ENCODE data around the gene SSX2IP.

DNA sequence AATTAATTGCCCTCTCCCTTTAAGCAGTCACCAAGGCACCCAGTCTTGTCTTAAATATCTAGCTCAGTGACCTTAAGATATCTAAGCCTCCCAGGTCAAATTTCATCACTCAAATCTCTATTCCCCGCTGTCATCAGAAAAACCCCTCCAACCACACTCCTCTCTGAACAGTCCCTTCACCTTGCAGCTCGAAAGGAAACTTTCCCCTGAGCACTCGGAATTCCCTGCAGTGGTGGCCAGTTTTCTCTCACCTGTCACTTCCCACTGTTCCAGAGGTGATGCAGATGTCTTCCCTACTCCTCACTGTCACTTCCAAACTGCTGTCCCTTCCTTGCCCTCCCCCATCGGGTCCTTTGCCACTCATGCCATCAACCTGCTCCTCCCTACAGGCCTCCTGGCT, 15.3 kb upstream of the SSX2IP start:
- TF ChIP-seq, protein P1, sequence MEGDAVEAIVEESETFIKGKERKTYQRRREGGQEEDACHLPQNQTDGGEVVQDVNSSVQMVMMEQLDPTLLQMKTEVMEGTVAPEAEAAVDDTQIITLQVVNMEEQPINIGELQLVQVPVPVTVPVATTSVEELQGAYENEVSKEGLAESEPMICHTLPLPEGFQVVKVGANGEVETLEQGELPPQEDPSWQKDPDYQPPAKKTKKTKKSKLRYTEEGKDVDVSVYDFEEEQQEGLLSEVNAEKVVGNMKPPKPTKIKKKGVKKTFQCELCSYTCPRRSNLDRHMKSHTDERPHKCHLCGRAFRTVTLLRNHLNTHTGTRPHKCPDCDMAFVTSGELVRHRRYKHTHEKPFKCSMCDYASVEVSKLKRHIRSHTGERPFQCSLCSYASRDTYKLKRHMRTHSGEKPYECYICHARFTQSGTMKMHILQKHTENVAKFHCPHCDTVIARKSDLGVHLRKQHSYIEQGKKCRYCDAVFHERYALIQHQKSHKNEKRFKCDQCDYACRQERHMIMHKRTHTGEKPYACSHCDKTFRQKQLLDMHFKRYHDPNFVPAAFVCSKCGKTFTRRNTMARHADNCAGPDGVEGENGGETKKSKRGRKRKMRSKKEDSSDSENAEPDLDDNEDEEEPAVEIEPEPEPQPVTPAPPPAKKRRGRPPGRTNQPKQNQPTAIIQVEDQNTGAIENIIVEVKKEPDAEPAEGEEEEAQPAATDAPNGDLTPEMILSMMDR (IDR thresholded peaks at IDR 0.05; ENCODE audit: low read length): no peak
- no peak for TF ChIP-seq EZH2 (IDR thresholded peaks at IDR 0.05; ENCODE audit: borderline replicate concordance, low read length)
